HepG2 (cell line): ENCODE data around the gene TCEA3. TPM values are rescaled to one million over a fixed set of nuclear protein-coding genes. Genes with fewer than 3 reads are reported as not detected.

ENCODE experiments used
- ATAC-seq: fragments of 200-7000 bp; cut with Tn5 transposase; 3 replicates; pipeline ENCODE4 v1.9.1; 2020; ENCODE audit warnings: mild to moderate bottlenecking, moderate library complexity
- BruUV-seq: library from RNA; stranded (reverse); fragments of 400-500 nt; replicated peaks from 2 replicates; lab custom pipeline; 2021; lab: Mats Ljungman, UMichigan
- CTCF ChIA-PET: fragments of 300-600 bp; formaldehyde crosslinking; extraction: SDS; loops from one replicate; lab custom pipeline; 2021; ENCODE audit warnings: low total read pairs, inconsistent platforms, low intra/inter-chr PET ratio; lab: Yijun Ruan, JAX
- POLR2A ChIA-PET: fragments of 350-600 bp; sonication (Branson Sonifier 250); formaldehyde crosslinking; loops from one replicate; lab custom pipeline; 2020; ENCODE audit warnings: antibody characterized with exemption, inconsistent platforms; lab: Yijun Ruan, JAX
- DNase-seq: peaks from one replicate; pipeline ENCODE4 v3.0.0-alpha.2; 2015; ENCODE audit warnings: low spot score
- FAIRE-seq: peaks from 3 replicates; lab custom pipeline; 2011; peaks lifted over from hg19 to GRCh38; lab: Jason Lieb, UNC
- H2AFZ ChIP-seq: one replicate; pipeline ENCODE4 v1.6.1; 2011; ENCODE audit warnings: low read length, inconsistent platforms
- H3K27ac ChIP-seq: fragments of 300-600 bp; 3 replicates; pipeline ENCODE4 v1.8.0; 2011; ENCODE audit warnings: mixed run types, mild to moderate bottlenecking, mixed read lengths, low read length, inconsistent platforms; ENCODE audit not compliant: insufficient read depth; ENCODE audit errors: extremely low read length
- H3K27me3 ChIP-seq, 2 experiments: fragments of 200-600 bp in 1 of 2; 2 replicates in 1 of 2; 3 replicates in 1 of 2; pipeline versions ENCODE4 v1.6.0 to v1.8.0; 2011; ENCODE audit warnings: low read length in 2 of 2, mild to moderate bottlenecking in 2 of 2, moderate library complexity in 2 of 2, inconsistent platforms in 1 of 2; ENCODE audit not compliant: insufficient read depth in 2 of 2, control insufficient read depth in 1 of 2
- H3K36me3 ChIP-seq, 2 experiments: fragments of 200-600 bp in 1 of 2; replicated peaks in 1 of 2; 2 replicates in 1 of 2; 3 replicates in 1 of 2; pipeline versions ENCODE4 v1.5.1 to v1.8.0; 2011; ENCODE audit warnings: low read length in 2 of 2, inconsistent platforms in 1 of 2; ENCODE audit not compliant: insufficient read depth in 2 of 2, control insufficient read depth in 1 of 2
- H3K4me1 ChIP-seq: 2 replicates; pipeline ENCODE4 v1.5.1; 2012; ENCODE audit warnings: low read length, inconsistent platforms; ENCODE audit not compliant: insufficient read depth
- H3K4me2 ChIP-seq: 2 replicates; pipeline ENCODE4 v1.6.0; 2011; ENCODE audit warnings: low read depth, low read length, inconsistent platforms
- H3K4me3 ChIP-seq, 3 experiments: fragments of 200-600 bp in 1 of 3; sonication (generic), shearing (Covaris generic) in 1 of 3; replicated peaks in 1 of 3; 2 replicates each; pipeline ENCODE4 v1.5.1; 2011 to 2016; ENCODE audit warnings: low read length in 3 of 3, inconsistent platforms in 2 of 3, low read depth in 2 of 3, mild to moderate bottlenecking in 2 of 3, control low read depth in 1 of 3, mixed read lengths in 1 of 3; ENCODE audit not compliant: insufficient read depth in 1 of 3
- H3K79me2 ChIP-seq: one replicate; pipeline ENCODE4 v1.6.1; 2011; ENCODE audit warnings: low read length, inconsistent platforms; ENCODE audit not compliant: insufficient read depth
- H3K9ac ChIP-seq: 2 replicates; pipeline ENCODE4 v1.6.0; 2011; ENCODE audit warnings: mild to moderate bottlenecking, low read depth, low read length, inconsistent platforms; ENCODE audit not compliant: insufficient read depth
- H3K9me3 ChIP-seq: 2 replicates; pipeline ENCODE4 v1.5.1; 2012; ENCODE audit warnings: mild to moderate bottlenecking, low read length
- H4K20me1 ChIP-seq: 2 replicates; pipeline ENCODE4 v1.6.0; 2011; ENCODE audit warnings: inconsistent platforms, mild to moderate bottlenecking, low read length, moderate library complexity; ENCODE audit not compliant: insufficient read depth
- AGO2 ChIP-seq: fragments of 200-400 bp; formaldehyde crosslinking; optimal IDR thresholded peaks from 2 replicates; pipeline ENCODE3; 2017; ENCODE audit warnings: mild to moderate bottlenecking, low read depth, low read length, moderate library complexity
- CHD2 ChIP-seq: IDR thresholded peaks from 2 replicates; pipeline ENCODE4 v1.6.1; 2011; ENCODE audit warnings: low read depth, low read length, improper control_type of control experiment
- KLF9 ChIP-seq: IDR thresholded peaks from 2 replicates; pipeline ENCODE4 v1.6.1; 2016; ENCODE audit warnings: low read depth
- NR2F2 ChIP-seq: IDR thresholded peaks from 2 replicates; pipeline ENCODE4 v1.6.1; 2012; ENCODE audit warnings: low read depth, inconsistent platforms, borderline replicate concordance
- SOX6 ChIP-seq, 2 experiments: fragments of 450-650 bp in 1 of 2; sonication (generic) in 1 of 2; formaldehyde crosslinking in 1 of 2; IDR thresholded peaks; 2 replicates each; pipeline versions ENCODE4 v1.4.0 to v1.6.1; 2017 to 2020; ENCODE audit warnings: antibody characterized with exemption in 1 of 2, mild to moderate bottlenecking in 1 of 2, missing genetic modification reagents in 1 of 2
- SP5 ChIP-seq: IDR thresholded peaks from 2 replicates; pipeline ENCODE4 v1.6.1; 2016; ENCODE audit warnings: low read depth, borderline replicate concordance
- ZNF597 ChIP-seq: sonication (generic); formaldehyde crosslinking; IDR thresholded peaks from 2 replicates; pipeline ENCODE4 v1.5.0; 2020; ENCODE audit warnings: missing genetic modification reagents
- ZNF761 ChIP-seq: sonication (generic); formaldehyde crosslinking; conservative IDR thresholded peaks from 2 replicates; pipeline ENCODE4 v1.4.0; 2020; ENCODE audit warnings: mild to moderate bottlenecking, missing genetic modification reagents
- ZNF768 ChIP-seq: sonication (generic); formaldehyde crosslinking; IDR thresholded peaks from 2 replicates; pipeline ENCODE4 v1.4.0; 2020; ENCODE audit warnings: missing genetic modification reagents
- ZNF800 ChIP-seq: sonication (generic); formaldehyde crosslinking; IDR thresholded peaks from 2 replicates; pipeline ENCODE4 v1.4.0; 2020; ENCODE audit warnings: missing genetic modification reagents
- WGBS: methylation state at CpG from one replicate; pipeline ENCODE4 v1.1.6; 2017; ENCODE audit warnings: low lambda C conversion rate; 5-methylcytosine and 5-hydroxymethylcytosine counted together
- in situ Hi-C: cut with HindIII; loops from 2 replicates; pipeline ENCODE4 v1.10.0; 2017; ENCODE audit warnings: low pct_unique_long_range_greater_than_20kb; ENCODE audit not compliant: extremely low pct_ligation_motif_present
- intact Hi-C: fragments of 100-400 bp; cut with micrococcal nuclease; formaldehyde crosslinking; loops from one replicate; pipeline ENCODE4 v1.10.0; 2022; ENCODE audit not compliant: unreplicated experiment
- polyA plus RNA-seq, 8 experiments: library from polyadenylated mRNA; depleted of rRNA in 3 of 8; stranded (reverse) in 7 of 8; unstranded in 1 of 8; fragments of >200 nt; fragmentation: Illumina TruSeq in 4 of 8; extraction: Trizol in 4 of 8; gene quantifications; 2 replicates each; pipeline versions ENCODE4 v1.2.1 to v1.2.3, GENCODE V29; 2011 to 2016; ENCODE audit warnings: low read depth in 4 of 8, missing spikeins in 1 of 8, mixed read lengths in 1 of 8; ENCODE audit not compliant: insufficient read depth in 1 of 8
- total RNA-seq, 5 experiments: library from RNA; depleted of rRNA; stranded (reverse); fragments of >200 nt; fragmentation: Illumina TruSeq; extraction: Trizol; gene quantifications; 2 replicates each; pipeline ENCODE4 v1.2.3, GENCODE V29; 2016; ENCODE audit warnings: low read depth in 1 of 5

TCEA3 gene
- total and polyA plus RNA-seq, 2 of the 13 experiments (the other 11 are each of a cell fraction or from before 2014, with no cell fraction given) = 55.5 to 84.6 TPM

- peaks cover 23 to 52% of the 10 kb centered on the region in 2 experiments for H3K36me3 ChIP-seq
- no peak overlapping the region for H3K9ac ChIP-seq
- BruUV-seq = no TSS peak
- ChIA-PET POLR2A (no interaction called here), CTCF (no interaction called here)
- H4K20me1 ChIP-seq = no peaks in the 10 kb centered on the region
- H3K4me2 ChIP-seq = no peak overlapping the region
- FAIRE-seq = no peak
- intact Hi-C loops = no loop called here
- in situ Hi-C loops = no loop called here
- H3K4me3 ChIP-seq = no peak overlapping the region
- H3K9me3 ChIP-seq = no peaks in the 10 kb centered on the region
- no peaks in the 10 kb centered on the region for H3K27me3 ChIP-seq
- ATAC-seq = no peak
- no peak for TF ChIP-seq ZNF761 (CRISPR knock-in tag)
- TF ChIP-seq ZNF768 (CRISPR knock-in tag) = peak; percentile 17; the same call in 1 of the 2 replicates
- H3K27ac ChIP-seq = no peak overlapping the region
- H3K79me2 ChIP-seq = no peaks in the 10 kb centered on the region
- no peak overlapping the region for H2AFZ ChIP-seq
- H3K4me1 ChIP-seq = peaks cover 24% of the 10 kb centered on the region
- DNase-seq = no peak
- WGBS = 100% methylated on average over 5 of the region's 5 CpGs
These were observed 6.9 kb upstream of the TCEA3 start for GRCh38 chr1:23431431-23431830.

GRCh38 chr1:23430803-23431202 lies 6.3 kb upstream of the TCEA3 start:
- 96% methylated on average over 4 of the region's 12 CpGs for WGBS
- TF ChIP-seq AGO2 (no peak), CHD2 (no peak), SOX6 (IDR thresholded peaks at IDR 0.05) (no peak), SOX6 (CRISPR knock-in tag; IDR thresholded peaks at IDR 0.05) (no peak), NR2F2 (no peak), SP5 (CRISPR knock-in tag) (no peak), ZNF800 (no peak), ZNF597 (CRISPR knock-in tag) (no peak), KLF9 (CRISPR knock-in tag) (no peak)
- FAIRE-seq = no peak
- intact Hi-C loops (no loop called here), in situ Hi-C loops (no loop called here)
- no peak overlapping the region for H3K4me2 ChIP-seq
- H3K27me3 ChIP-seq = no peaks in the 10 kb centered on the region
- no peak for DNase-seq
- ATAC-seq = no peak
- no TSS peak for BruUV-seq
- H3K36me3 ChIP-seq = peaks cover 22 to 51% of the 10 kb centered on the region in 2 experiments
- H2AFZ ChIP-seq = no peak overlapping the region
- no peaks in the 10 kb centered on the region for H4K20me1 ChIP-seq
- ChIA-PET CTCF (no interaction called here), POLR2A (no interaction called here)
- no peak overlapping the region for H3K9ac ChIP-seq
- H3K79me2 ChIP-seq = no peaks in the 10 kb centered on the region
- no peak overlapping the region for H3K27ac ChIP-seq
- no peaks in the 10 kb centered on the region for H3K9me3 ChIP-seq
- H3K4me3 ChIP-seq = no peak overlapping the region
- peaks cover 24% of the 10 kb centered on the region for H3K4me1 ChIP-seq
